Activated naive CD4-positive, alpha-beta T cell treated with anti-CD3 and anti-CD28 coated beads, Interleukin-2, amount 50 U/mL, for 24 hours (primary cell): ENCODE data around the gene POLR1A.

Experiments used
- H3K27ac Mint-ChIP-seq: one replicate; pipeline ENCODE4 v1.8.0; 2021; ENCODE audit warnings: mild to moderate bottlenecking, mixed read lengths
- H3K27me3 Mint-ChIP-seq: one replicate; pipeline ENCODE4 v1.8.0; 2021; ENCODE audit warnings: mixed read lengths
- H3K36me3 Mint-ChIP-seq: one replicate; pipeline ENCODE4 v1.8.0; 2021; ENCODE audit warnings: mixed read lengths
- H3K4me1 Mint-ChIP-seq: one replicate; pipeline ENCODE4 v1.8.0; 2021; ENCODE audit warnings: mixed read lengths
- H3K4me3 Mint-ChIP-seq: one replicate; pipeline ENCODE4 v1.8.0; 2021; ENCODE audit warnings: mild to moderate bottlenecking, mixed read lengths
- H3K9me3 Mint-ChIP-seq: one replicate; pipeline ENCODE4 v1.8.0; 2021; ENCODE audit warnings: mixed read lengths

POLR1A gene

DNA sequence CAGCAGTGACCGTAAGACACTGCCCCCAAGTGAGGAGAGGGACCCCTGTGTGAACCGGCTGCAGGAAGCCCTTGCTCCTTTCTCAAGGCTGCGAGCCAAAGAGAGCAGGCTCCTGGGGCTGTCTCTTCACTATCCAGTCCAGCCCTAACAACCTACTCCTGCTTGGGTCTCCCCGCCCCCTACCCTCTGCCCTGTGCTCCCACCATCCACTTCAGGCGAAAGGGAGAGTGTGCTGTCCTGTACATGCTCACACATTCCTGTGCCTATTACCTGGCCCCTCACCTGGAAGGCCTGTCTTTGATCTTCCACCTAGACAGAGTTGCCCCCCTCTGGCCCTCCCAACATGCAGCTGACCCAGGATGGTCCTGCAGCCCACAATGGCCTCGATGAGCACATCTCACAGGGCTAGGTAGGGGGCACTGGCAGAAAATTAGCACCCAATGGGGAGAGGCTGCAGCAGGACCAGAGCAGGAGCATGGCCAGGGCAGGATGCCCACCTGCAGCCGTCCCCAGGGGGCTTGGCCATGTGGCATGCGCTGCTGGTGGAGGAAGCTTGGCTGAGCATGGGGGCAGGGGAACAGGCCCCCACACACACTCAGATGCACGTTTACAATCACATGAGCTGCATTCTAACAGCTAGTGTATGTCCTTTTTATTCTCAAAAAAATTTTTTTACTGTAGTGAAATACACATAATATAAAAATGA, 93.5 kb downstream of the POLR1A start:
- H3K4me1 Mint-ChIP-seq, result peaks cover 7% of the 10 kb centered on the region
- H3K9me3 Mint-ChIP-seq, result peaks cover 7% of the 10 kb centered on the region
- no peaks in the 10 kb centered on the region for H3K27me3 Mint-ChIP-seq
- H3K27ac Mint-ChIP-seq, result no peak overlapping the region
- no peak overlapping the region for H3K4me3 Mint-ChIP-seq
- peaks cover 5% of the 10 kb centered on the region for H3K36me3 Mint-ChIP-seq

DNA sequence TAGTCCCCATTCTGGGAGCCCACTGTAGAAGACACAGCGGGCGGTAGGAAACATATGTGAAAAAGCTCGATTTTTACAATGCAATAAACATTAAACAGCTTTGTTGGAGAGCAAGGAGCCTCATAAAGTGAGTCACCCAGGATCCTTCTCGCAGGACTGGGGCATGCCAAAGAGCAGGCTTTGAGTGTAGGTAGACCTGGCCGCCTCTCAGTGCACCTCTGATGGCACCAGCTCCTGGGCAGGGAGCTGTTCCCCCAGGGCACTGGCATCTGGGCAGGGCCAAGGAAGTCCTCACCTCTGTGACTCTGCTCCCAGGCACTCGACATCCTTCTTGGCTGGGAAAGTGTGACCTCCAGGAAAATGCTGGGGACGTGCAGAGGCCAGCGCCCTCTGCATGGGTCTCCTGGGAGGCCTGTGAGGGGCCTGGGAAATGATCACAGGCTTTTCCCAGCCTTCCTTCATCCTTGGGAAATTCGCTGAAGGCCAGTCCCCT, 94.2 kb downstream of the POLR1A start:
- peaks cover 5% of the 10 kb centered on the region for H3K36me3 Mint-ChIP-seq
- H3K27me3 Mint-ChIP-seq, result no peaks in the 10 kb centered on the region
- no peak overlapping the region for H3K27ac Mint-ChIP-seq
- peaks cover under 1% of the 10 kb centered on the region for H3K4me1 Mint-ChIP-seq
- peaks cover 7% of the 10 kb centered on the region for H3K9me3 Mint-ChIP-seq
- no peak overlapping the region for H3K4me3 Mint-ChIP-seq

DNA sequence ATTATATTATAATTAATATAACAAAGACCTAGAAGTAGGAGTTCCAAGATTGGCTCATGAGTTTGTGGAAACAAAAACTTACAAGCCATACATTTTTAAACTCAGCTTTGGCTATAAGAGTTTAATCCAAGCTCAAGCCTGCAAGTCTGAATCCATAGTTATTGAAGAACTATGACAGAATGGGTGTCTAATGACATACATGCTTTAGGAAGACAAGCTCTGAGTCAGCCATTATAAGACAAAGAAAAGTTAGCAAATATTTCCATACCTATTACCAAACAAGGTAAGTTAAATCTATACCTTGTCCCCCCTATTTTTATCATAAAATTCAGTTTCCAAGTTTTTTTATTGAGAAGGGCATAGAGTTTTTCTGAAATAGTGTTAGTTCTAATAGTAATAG, 95.6 kb downstream of the POLR1A start:
- Mint-ChIP-seq H3K27ac (no peak overlapping the region), H3K36me3 (peaks cover 5% of the 10 kb centered on the region), H3K4me3 (no peak overlapping the region), H3K9me3 (peaks cover 7% of the 10 kb centered on the region), H3K27me3 (no peaks in the 10 kb centered on the region), H3K4me1 (no peaks in the 10 kb centered on the region)

DNA sequence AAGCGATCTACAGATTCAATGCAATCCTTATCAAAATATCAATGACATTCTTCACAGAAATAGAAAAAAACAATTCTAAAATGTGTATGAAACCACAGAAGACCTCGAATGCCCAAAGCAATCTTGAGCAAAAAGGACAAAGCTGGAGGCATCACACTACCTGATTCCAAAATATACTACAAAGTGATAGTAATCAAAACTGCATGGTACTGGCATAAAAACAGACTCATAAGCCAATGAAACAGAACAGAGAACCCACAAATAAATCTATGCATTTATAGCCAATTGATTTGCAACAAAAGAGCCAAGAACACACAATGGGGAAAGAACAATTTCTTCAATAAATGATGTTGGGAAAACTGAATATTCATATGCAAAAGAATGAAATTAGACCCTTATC, 99.2 kb downstream of the POLR1A start:
- Mint-ChIP-seq H3K9me3 (no peaks in the 10 kb centered on the region), H3K27ac (no peak overlapping the region), H3K36me3 (no peaks in the 10 kb centered on the region), H3K4me3 (no peak overlapping the region), H3K27me3 (no peaks in the 10 kb centered on the region), H3K4me1 (no peaks in the 10 kb centered on the region)

DNA sequence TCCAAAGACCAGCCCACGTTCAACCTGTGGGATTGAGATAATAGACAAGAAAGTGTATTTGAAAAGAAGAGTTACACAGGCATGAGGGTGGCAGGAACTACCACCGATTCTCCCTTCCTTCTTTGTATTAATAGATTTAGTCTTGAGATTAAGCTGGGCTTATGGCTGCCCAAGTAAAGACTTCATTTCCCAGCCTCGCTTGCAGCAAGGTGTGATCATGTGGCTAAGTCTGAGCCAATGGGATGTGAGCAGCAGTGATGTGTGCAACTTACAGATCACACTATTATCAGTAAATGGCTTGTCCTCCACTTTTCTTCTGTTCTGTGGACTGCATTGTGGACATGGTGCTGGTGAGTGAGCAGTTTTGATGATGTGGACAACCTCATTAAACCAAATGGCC, 101.7 kb downstream of the POLR1A start:
- H3K36me3 Mint-ChIP-seq, result peaks cover 3% of the 10 kb centered on the region
- H3K9me3 Mint-ChIP-seq, result no peaks in the 10 kb centered on the region
- no peaks in the 10 kb centered on the region for H3K27me3 Mint-ChIP-seq
- no peak overlapping the region for H3K27ac Mint-ChIP-seq
- peaks cover 22% of the 10 kb centered on the region for H3K4me1 Mint-ChIP-seq
- H3K4me3 Mint-ChIP-seq, result no peak overlapping the region

DNA sequence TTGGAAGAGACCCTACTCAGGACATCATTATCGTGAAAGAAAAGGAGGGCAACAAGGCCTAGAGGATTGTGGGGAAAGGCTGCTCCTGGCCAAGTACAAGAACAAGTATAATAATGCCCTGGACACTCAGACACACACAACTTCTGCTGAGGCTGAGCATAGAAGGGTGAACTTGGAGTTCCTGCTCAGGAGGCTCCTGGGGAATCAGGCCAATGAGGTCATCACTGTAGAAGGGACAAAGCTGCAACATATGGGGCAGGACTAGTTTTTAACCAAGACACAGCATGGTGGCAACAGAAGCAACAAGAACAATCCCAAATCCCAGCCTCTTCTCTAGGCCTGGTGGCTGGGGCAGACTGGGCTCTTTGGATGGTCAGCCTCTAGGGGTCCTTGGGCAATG, 102.6 kb downstream of the POLR1A start:
- H3K27me3 Mint-ChIP-seq, result no peaks in the 10 kb centered on the region
- H3K9me3 Mint-ChIP-seq, result no peaks in the 10 kb centered on the region
- H3K4me3 Mint-ChIP-seq, result no peak overlapping the region

DNA sequence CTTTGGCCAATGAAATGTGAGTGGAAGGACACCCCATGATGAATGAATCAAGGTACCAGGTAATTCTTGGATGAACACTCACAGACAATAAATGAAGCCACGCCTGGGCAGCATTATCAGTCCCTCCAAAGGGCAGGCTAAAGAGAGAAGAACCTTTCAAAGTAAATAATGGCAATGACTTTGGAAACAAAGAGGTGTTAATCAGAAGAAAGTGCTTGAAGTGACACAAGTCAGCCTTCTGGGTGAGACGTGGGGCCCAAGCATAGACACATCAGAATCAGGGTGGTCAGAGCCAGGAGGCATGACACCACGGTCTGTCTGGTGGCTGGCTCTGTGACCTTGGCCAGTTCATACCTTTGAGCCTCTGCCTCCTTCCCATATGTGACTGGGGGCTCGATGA, 103.3 kb downstream of the POLR1A start:
- no peaks in the 10 kb centered on the region for H3K27me3 Mint-ChIP-seq
- peaks cover 31% of the 10 kb centered on the region for H3K4me1 Mint-ChIP-seq
- H3K27ac Mint-ChIP-seq, result no peak overlapping the region
- H3K9me3 Mint-ChIP-seq, result no peaks in the 10 kb centered on the region
- peaks cover 3% of the 10 kb centered on the region for H3K36me3 Mint-ChIP-seq
- H3K4me3 Mint-ChIP-seq, result no peak overlapping the region

More for the DNA sequence above, 102.6 kb downstream of the POLR1A start:
- Mint-ChIP-seq H3K4me1 (peaks cover 27% of the 10 kb centered on the region), H3K27ac (no peak overlapping the region), H3K36me3 (peaks cover 3% of the 10 kb centered on the region)

DNA sequence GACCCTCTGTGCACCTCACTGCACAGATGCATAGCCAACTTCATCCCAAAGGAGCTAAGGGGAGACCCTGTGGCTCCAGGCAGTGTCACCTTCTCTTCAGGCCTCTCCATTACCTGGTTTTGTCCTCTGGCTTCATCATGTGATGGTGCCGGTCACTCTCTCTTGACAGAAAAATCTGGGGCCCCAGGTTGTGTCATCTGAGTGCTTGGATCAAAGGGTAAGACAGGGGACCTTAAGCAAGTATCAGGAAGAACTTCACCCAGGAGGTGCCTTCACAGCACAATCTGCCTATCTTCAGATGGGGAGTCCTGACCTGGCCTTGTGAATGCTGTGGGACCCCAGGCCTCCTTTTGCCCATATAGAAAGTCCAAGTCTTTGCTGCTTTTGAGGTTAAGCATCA, 104.4 kb downstream of the POLR1A start:
- Mint-ChIP-seq H3K27me3 (no peaks in the 10 kb centered on the region), H3K4me1 (peaks cover 39% of the 10 kb centered on the region), H3K9me3 (no peaks in the 10 kb centered on the region), H3K36me3 (peaks cover 3% of the 10 kb centered on the region), H3K27ac (no peak overlapping the region), H3K4me3 (peak overlapping the region; percentile 30)

DNA sequence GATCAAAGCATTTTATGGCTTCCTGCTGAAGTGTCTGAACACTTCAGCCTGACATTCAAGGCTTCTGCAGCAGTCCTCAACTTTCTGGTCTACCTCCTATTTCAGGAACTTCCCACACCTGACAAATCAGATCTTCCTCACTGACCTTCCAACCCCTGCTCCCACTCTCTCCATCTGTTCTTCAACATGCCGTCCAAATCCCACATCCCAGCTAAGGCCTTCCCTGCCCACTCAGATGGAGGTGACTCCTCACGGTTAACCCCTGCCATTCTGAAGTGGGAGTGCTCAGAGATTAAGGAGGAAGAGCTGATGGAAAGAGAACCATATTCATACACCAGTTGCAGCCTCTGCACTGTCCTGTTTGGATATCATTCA, 104.8 kb downstream of the POLR1A start:
- Mint-ChIP-seq H3K4me1 (peaks cover 39% of the 10 kb centered on the region), H3K27ac (peak overlapping the region; percentile 53)

DNA sequence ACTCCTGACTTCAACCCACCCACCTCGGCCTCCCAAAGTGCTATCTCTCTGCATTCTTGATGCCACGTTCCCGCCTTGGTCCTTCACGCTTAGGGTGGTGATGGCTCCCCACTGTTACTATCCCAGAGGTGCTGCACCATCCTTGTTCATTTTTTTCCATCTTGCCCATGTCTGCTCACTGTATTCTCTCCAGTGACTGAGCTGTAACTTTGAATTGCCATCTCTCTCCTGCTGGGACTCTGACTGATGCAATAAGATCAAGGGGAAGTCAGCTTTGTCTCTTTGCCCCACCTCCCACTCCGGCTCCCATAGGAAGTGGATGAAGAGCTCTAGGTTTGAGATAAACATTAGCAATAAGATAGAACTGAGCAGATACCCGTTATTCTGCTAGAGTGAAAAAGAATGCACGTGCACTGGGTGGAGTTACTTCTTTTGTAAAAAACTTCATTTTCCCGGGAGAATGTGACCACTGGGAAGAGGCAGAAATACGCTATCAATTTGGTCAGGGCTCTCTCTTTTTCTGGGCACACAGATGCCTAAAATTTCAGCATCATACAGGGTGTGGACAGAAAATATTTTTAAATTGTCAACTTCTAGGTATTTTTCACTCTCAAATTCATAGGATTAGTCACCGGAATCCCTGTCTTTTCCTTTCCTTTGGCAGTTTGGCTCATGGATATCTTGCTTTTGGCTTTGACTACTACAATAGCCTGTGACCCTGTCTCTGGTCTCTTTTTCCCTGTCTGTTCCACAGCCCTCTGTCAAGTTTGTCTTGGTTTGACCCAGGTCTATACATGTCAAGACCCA, 105.4 kb downstream of the POLR1A start:
- Mint-ChIP-seq H3K9me3 (no peaks in the 10 kb centered on the region), H3K4me1 (peaks cover 39% of the 10 kb centered on the region), H3K27ac (no peak overlapping the region), H3K36me3 (peaks cover 3% of the 10 kb centered on the region), H3K27me3 (no peaks in the 10 kb centered on the region), H3K4me3 (peak overlapping the region; percentile 58)

More for the DNA sequence above, 104.8 kb downstream of the POLR1A start:
- Mint-ChIP-seq H3K9me3 (no peaks in the 10 kb centered on the region), H3K27me3 (no peaks in the 10 kb centered on the region), H3K4me3 (peak overlapping the region; percentile 30), H3K36me3 (peaks cover 3% of the 10 kb centered on the region)

DNA sequence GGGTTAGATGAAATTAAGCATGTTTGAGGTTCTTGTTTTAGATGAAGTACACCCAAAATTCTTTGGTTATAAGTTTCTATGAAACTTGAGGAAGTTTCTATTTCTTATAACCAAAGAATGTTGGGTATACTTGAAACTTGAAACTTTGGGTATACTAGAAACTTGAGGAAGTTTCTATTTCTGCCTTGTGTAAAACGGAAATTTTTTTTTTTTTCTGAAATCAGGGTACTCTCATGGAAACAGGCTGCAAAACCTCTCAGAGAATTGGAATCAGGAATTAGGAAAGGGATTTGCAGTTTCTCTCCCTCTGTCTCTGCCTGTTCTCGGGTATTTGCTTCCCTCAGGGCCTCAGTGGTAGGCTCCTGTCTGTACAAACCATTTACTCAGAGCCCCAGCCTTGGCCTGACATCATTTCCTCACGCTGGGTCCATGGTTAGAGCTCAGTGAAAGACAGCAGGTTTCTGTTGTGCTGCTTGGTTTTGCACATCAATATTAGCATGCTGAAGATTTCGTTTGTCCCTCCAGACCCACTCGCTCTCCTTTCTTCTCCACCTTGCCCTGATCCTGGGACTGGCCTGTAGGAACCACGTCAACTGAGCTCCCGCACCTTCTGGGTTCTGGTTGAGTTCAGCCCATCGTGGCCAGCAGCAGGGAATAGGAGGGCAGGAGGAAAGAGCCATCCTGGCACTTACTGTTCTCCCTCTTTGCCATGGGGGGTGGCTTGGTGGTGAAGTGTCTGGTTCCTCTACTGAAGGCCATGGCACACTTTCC, 106.4 kb downstream of the POLR1A start:
- Mint-ChIP-seq H3K4me3 (peak overlapping the region; percentile 74), H3K27ac (peak overlapping the region; percentile 72), H3K4me1 (peaks cover 47% of the 10 kb centered on the region), H3K9me3 (no peaks in the 10 kb centered on the region), H3K36me3 (peaks cover 3% of the 10 kb centered on the region), H3K27me3 (no peaks in the 10 kb centered on the region)

DNA sequence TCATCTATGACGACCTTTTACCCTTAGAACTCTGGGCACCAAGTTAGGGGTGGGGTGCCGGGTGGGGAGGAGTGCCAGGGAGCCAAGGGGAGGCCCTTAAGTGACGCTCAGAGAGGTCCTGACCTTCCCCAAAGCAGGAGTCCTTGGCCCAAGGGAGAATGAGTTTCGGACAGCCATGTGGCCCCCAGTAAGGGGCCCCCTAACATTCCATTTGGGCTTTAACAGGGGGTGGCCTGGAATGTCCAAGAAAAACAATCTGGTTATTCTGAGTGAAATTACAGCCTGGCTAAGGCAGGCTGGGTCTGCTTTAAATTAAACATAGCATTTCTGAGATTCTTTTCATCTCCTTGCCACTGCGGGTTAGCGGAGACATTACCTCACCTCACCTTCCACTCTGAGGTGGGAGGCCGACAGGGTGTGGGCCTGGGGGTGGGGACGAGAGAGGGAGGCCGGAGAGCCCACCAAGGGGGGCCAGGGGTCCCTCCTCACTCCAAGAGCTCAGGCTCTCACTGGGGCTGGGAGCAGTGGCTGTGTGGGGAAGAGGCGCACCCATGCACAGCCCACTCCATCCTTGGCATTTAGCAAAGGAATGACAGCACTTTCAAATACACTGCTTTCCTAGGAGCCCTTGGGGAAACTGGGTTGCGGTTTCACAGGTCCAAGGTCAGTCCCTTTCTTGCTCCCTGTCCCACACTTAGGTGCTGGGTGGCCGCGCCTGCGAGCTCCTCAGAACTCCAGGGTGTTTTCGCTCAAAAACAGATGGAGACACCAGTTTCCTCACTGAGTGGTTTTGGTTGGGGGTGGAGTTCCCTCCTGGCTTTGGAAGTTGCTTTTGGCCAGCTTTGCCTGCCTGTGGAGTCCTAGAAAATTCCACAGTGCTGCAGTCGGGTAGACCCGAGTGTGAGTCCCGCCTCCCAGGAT, 107.4 kb downstream of the POLR1A start:
- peak overlapping the region; percentile 41 for H3K27ac Mint-ChIP-seq
- no peaks in the 10 kb centered on the region for H3K9me3 Mint-ChIP-seq
- H3K27me3 Mint-ChIP-seq, result no peaks in the 10 kb centered on the region
- peak overlapping the region; percentile 74 for H3K4me3 Mint-ChIP-seq
- peaks cover 53% of the 10 kb centered on the region for H3K4me1 Mint-ChIP-seq
- peaks cover 3% of the 10 kb centered on the region for H3K36me3 Mint-ChIP-seq

DNA sequence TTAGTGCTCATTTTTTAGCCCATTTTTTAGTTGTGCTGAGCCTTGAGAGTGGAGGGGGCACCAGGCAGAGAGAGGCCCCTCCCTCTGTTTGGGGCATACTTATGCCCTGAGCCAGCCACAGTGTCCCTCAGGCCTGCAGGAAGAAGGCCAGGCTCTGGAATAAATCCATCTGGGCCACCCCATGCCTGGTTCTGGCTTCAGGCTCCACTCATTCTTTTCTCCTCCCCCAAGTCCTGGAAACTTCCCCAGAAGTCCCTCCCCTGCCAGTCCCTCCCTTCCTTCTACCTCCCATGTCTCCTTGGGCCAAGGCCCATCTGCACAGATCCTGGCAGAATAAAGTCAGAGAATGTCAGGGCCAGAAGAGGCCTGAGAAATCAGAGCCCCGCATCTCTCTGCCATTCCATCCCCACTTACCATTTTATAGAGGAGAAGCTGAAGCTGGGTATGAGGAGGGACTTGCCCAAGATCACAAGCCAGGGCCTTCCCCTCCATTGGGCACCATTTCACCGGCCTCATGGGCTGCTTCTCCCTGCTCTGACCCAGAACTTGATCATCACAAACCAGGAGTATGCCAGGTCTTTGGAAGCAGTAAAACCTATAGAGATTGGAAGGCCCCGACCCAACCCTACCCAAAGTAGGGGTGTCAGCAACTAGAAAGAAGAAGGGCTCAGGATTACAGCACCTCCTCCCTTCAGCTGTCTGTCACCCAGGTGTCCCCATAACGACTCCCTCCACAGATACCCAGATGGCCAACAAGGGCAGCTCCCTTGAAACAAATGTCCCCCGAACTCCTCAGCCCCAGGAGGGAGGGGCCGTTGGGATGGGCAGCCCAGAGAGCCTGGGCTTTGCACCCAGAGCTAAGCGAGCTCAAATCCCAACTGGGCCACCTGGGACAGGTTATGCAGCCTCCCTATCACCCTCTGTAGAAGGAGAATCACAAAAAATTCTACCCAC, 108.4 kb downstream of the POLR1A start:
- Mint-ChIP-seq H3K27me3 (no peaks in the 10 kb centered on the region), H3K27ac (no peak overlapping the region), H3K4me1 (peaks cover 53% of the 10 kb centered on the region), H3K4me3 (no peak overlapping the region), H3K36me3 (peaks cover 3% of the 10 kb centered on the region), H3K9me3 (no peaks in the 10 kb centered on the region)

DNA sequence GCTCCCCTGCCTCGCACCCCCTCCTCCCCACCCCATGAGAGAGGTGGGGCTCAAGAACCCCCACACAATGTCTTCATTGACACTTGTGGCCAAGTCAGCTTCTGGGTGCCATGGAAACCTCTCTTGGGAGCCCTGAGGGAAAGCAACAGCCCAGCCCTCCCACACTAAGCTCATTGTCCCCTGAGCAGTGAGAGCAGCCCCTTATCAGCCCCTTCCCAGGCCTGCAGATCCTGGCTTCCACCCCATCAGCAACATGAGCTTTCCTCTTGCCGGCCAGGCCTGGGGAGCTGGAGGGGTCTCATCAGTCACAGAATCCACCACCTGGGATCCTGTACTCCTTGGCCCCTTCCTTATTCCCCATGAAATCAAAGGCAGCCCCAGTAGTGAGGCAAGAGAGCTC, 109.1 kb downstream of the POLR1A start:
- Mint-ChIP-seq H3K9me3 (no peaks in the 10 kb centered on the region), H3K4me3 (no peak overlapping the region), H3K27me3 (no peaks in the 10 kb centered on the region), H3K27ac (no peak overlapping the region), H3K36me3 (peaks cover 3% of the 10 kb centered on the region), H3K4me1 (peaks cover 53% of the 10 kb centered on the region)
